CD4-positive, alpha-beta T cell (primary cell): ENCODE data around the gene POM121C. TPM values are rescaled to one million over a fixed set of nuclear protein-coding genes. Genes with fewer than 3 reads are reported as not detected.
"Not testable (repeated sequence)": the region's sequence is repeated elsewhere in the genome, so short reads cannot be mapped to it uniquely, and the experiment has no call there.

Experiments
- ATAC-seq: fragments of 200-7000 bp; cut with Tn5 transposase; one replicate; pipeline ENCODE4 v1.10.0; 2022; ENCODE audit warnings: mild to moderate bottlenecking; ENCODE audit not compliant: poor library complexity
- CTCF ChIA-PET: fragments of 350-600 bp; sonication (Branson Sonifier 250); formaldehyde crosslinking; loops from one replicate; lab custom pipeline; 2021; ENCODE audit warnings: antibody characterized with exemption, inconsistent platforms; lab: Charles Lee
- POLR2A ChIA-PET: fragments of 350-600 bp; sonication (Branson Sonifier 250); formaldehyde crosslinking; loops from one replicate; lab custom pipeline; 2021; ENCODE audit warnings: antibody characterized with exemption, inconsistent platforms; lab: Charles Lee
- DNase-seq, 14 experiments: peaks; one replicate each; pipeline ENCODE4 v3.0.0-alpha.2; 2013 to 2020; ENCODE audit warnings: mixed read lengths in 2 of 14
- H3K27ac ChIP-seq, 2 donors: one replicate each; pipeline versions ENCODE4 v1.5.1 to v1.7.0; 2013; ENCODE audit warnings: low read length in 2 of 2, low read depth in 1 of 2, mild to moderate bottlenecking in 1 of 2
- H3K27me3 ChIP-seq, 2 experiments: 1 replicate in 1 of 2; 2 replicates in 1 of 2; pipeline versions ENCODE4 v1.6.1 to v1.7.0; 2013; ENCODE audit warnings: low read length in 2 of 2, control low read depth in 1 of 2, mild to moderate bottlenecking in 1 of 2, moderate library complexity in 1 of 2; ENCODE audit not compliant: insufficient read depth in 2 of 2, control insufficient read depth in 1 of 2
- H3K36me3 ChIP-seq: one replicate; pipeline ENCODE4 v1.6.1; 2013; ENCODE audit warnings: low read length, control low read depth; ENCODE audit not compliant: insufficient read depth
- H3K4me1 ChIP-seq: one replicate; pipeline ENCODE4 v1.6.1; 2013; ENCODE audit warnings: low read length, control low read depth; ENCODE audit not compliant: insufficient read depth
- H3K4me3 ChIP-seq: one replicate; pipeline ENCODE4 v1.5.1; 2013; ENCODE audit warnings: mild to moderate bottlenecking, low read length, moderate library complexity
- H3K9me3 ChIP-seq, 2 experiments: 1 replicate in 1 of 2; 2 replicates in 1 of 2; pipeline versions ENCODE4 v1.6.1 to v1.7.0; 2013; ENCODE audit warnings: low read length in 2 of 2, mild to moderate bottlenecking in 2 of 2, control low read depth in 1 of 2, moderate library complexity in 1 of 2; ENCODE audit not compliant: control insufficient read depth in 1 of 2, insufficient read depth in 1 of 2
- H3K27ac Mint-ChIP-seq: one replicate; pipeline ENCODE4 v1.8.0; 2020; ENCODE audit warnings: mixed read lengths
- H3K27me3 Mint-ChIP-seq: one replicate; pipeline ENCODE4 v1.8.0; 2021; ENCODE audit warnings: mixed read lengths
- H3K36me3 Mint-ChIP-seq: one replicate; pipeline ENCODE4 v1.8.0; 2021; ENCODE audit warnings: low read depth, mixed read lengths
- H3K4me1 Mint-ChIP-seq: one replicate; pipeline ENCODE4 v1.8.0; 2021; ENCODE audit warnings: low read depth, mixed read lengths
- H3K4me3 Mint-ChIP-seq: one replicate; pipeline ENCODE4 v1.8.0; 2020; ENCODE audit warnings: mild to moderate bottlenecking, mixed read lengths
- H3K9me3 Mint-ChIP-seq: one replicate; pipeline ENCODE4 v1.8.0; 2020; ENCODE audit warnings: mixed read lengths
- CTCF ChIP-seq: fragments of 200-600 bp; IDR thresholded peaks from one replicate; pipeline ENCODE4 v1.8.0; 2022; ENCODE audit warnings: antibody characterized with exemption, mild to moderate bottlenecking
- intact Hi-C, 2 experiments: fragments of 100-400 bp; cut with DNase I in 1 of 2; cut with micrococcal nuclease in 1 of 2; formaldehyde crosslinking; loops; one replicate each; pipeline versions ENCODE4 v1.15.1 to v1.9.0; 2023 to 2025; cut with DNase I, micrococcal nuclease
- total RNA-seq, 174 experiments: library from RNA in 2 of 174; stranded (reverse) in 2 of 174; gene quantifications; one replicate each; pipeline ENCODE4 v1.2.3 and lab custom pipeline; 2021 to 2026

POM121C gene
- total RNA-seq, 2 experiments from 2014 or later = 97.6 to 99.5 TPM

- CTCF ChIA-PET, H3K9me3 ChIP-seq, H3K36me3 Mint-ChIP-seq, H3K27ac ChIP-seq, H3K4me3 Mint-ChIP-seq, POLR2A ChIA-PET, H3K36me3 ChIP-seq, H3K4me1 Mint-ChIP-seq, H3K27me3 Mint-ChIP-seq, H3K27ac Mint-ChIP-seq, DNase-seq, ATAC-seq, H3K4me3 ChIP-seq, H3K27me3 ChIP-seq, H3K9me3 Mint-ChIP-seq, H3K4me1 ChIP-seq: not testable (repeated sequence)
- intact Hi-C loops = loop anchor here in 1 of 2 experiments (10.0 kb wide), 1 partner anchor 308 kb away; no protein-coding TSS in a partner anchor
Observed at GRCh38 chr7:75456403-75456802, 29.7 kb downstream of the POM121C start.

GRCh38 chr7:75452494-75452955 lies 33.6 kb downstream of the POM121C start:
- H3K27me3 Mint-ChIP-seq, POLR2A ChIA-PET, H3K4me1 ChIP-seq, H3K4me1 Mint-ChIP-seq, H3K9me3 Mint-ChIP-seq, H3K36me3 Mint-ChIP-seq, CTCF ChIA-PET, H3K27me3 ChIP-seq, H3K36me3 ChIP-seq, H3K27ac ChIP-seq, H3K4me3 ChIP-seq, H3K9me3 ChIP-seq, H3K4me3 Mint-ChIP-seq: not testable (repeated sequence)
- ATAC-seq = peak; percentile 92
- peak in 1 of 14 experiments; percentile 23 for DNase-seq
- peak; percentile 63 for TF ChIP-seq CTCF
- intact Hi-C loops = loop anchor here in 1 of 2 experiments (10.0 kb wide), 1 partner anchor 312 kb away; no protein-coding TSS in a partner anchor
- H3K27ac Mint-ChIP-seq = peak overlapping the region; percentile 24

- CTCF ChIA-PET, POLR2A ChIA-PET, H3K27me3 Mint-ChIP-seq, H3K27me3 ChIP-seq, H3K27ac ChIP-seq, H3K4me3 ChIP-seq, H3K27ac Mint-ChIP-seq, ATAC-seq, H3K4me1 Mint-ChIP-seq, H3K9me3 ChIP-seq, H3K4me1 ChIP-seq, H3K36me3 ChIP-seq, H3K4me3 Mint-ChIP-seq, H3K36me3 Mint-ChIP-seq, DNase-seq, H3K9me3 Mint-ChIP-seq: not testable (repeated sequence)
- intact Hi-C loops = loop anchor here in 1 of 2 experiments (10.0 kb wide), 1 partner anchor 315 kb away; no protein-coding TSS in a partner anchor
Observed at GRCh38 chr7:75449946-75450345, 36.2 kb downstream of the POM121C start.

GRCh38 chr7:75442465-75443111 lies 43.5 kb downstream of the POM121C start:
- H3K36me3 Mint-ChIP-seq = peaks cover 28% of the 10 kb centered on the region
- peak overlapping the region; percentile 86 for H3K27ac Mint-ChIP-seq
- H3K27me3 Mint-ChIP-seq, POLR2A ChIA-PET, H3K27me3 ChIP-seq, intact Hi-C loops, H3K9me3 Mint-ChIP-seq, H3K9me3 ChIP-seq, CTCF ChIA-PET, H3K4me1 ChIP-seq: not testable (repeated sequence)
- ATAC-seq (peak; percentile 96), DNase-seq (peak in 8 of 14 experiments; percentile 10 to 49 (median 26))
- Histone ChIP-seq H3K36me3 (peaks cover 30% of the 10 kb centered on the region), H3K4me3 (peak overlapping the region; percentile 55), H3K27ac (peak overlapping the region; percentile 41 to 79)
- H3K4me3 Mint-ChIP-seq = peak overlapping the region; percentile 95
- peaks cover 15% of the 10 kb centered on the region for H3K4me1 Mint-ChIP-seq

- H3K27me3 ChIP-seq, H3K27me3 Mint-ChIP-seq, H3K27ac ChIP-seq, POLR2A ChIA-PET, H3K9me3 Mint-ChIP-seq, H3K9me3 ChIP-seq, H3K4me1 ChIP-seq, CTCF ChIA-PET, DNase-seq, intact Hi-C loops: not testable (repeated sequence)
- Mint-ChIP-seq H3K27ac (peak overlapping the region; percentile 87), H3K36me3 (peaks cover 33% of the 10 kb centered on the region), H3K4me3 (peak overlapping the region; percentile 92), H3K4me1 (peaks cover 18% of the 10 kb centered on the region)
- peaks cover 36% of the 10 kb centered on the region for H3K36me3 ChIP-seq
- peak overlapping the region; percentile 26 for H3K4me3 ChIP-seq
- peak; percentile 15 for ATAC-seq
Observed at GRCh38 chr7:75442101-75442464, 44.0 kb downstream of the POM121C start.

- ATAC-seq = not testable (repeated sequence)
Observed at GRCh38 chr7:75439000-75439399, 47.1 kb downstream of the POM121C start.

More at GRCh38 chr7:75439000-75439399, 47.1 kb downstream of the POM121C start:
- H3K4me3 ChIP-seq, DNase-seq, CTCF ChIA-PET, H3K27ac ChIP-seq, H3K27me3 ChIP-seq, POLR2A ChIA-PET, H3K9me3 Mint-ChIP-seq, H3K9me3 ChIP-seq, H3K27me3 Mint-ChIP-seq, intact Hi-C loops: not testable (repeated sequence)
- Mint-ChIP-seq H3K4me3 (peak overlapping the region; percentile 45), H3K27ac (peak overlapping the region; percentile 37), H3K36me3 (peaks cover 61% of the 10 kb centered on the region), H3K4me1 (peaks cover 23% of the 10 kb centered on the region)
- H3K36me3 ChIP-seq = peaks cover 59% of the 10 kb centered on the region
- peaks cover 16% of the 10 kb centered on the region for H3K4me1 ChIP-seq
